NCI-H446 (cell line): ENCODE data around the gene SNX2.
"Not testable (repeated sequence)": the region's sequence is repeated elsewhere in the genome, so short reads cannot be mapped to it uniquely, and the experiment has no call there.

ENCODE experiments used
- DNase-seq, 2 experiments: peaks; one replicate each; lab custom pipeline; 2025; lab: John Stamatoyannopoulos, UW

SNX2 gene, protein sequence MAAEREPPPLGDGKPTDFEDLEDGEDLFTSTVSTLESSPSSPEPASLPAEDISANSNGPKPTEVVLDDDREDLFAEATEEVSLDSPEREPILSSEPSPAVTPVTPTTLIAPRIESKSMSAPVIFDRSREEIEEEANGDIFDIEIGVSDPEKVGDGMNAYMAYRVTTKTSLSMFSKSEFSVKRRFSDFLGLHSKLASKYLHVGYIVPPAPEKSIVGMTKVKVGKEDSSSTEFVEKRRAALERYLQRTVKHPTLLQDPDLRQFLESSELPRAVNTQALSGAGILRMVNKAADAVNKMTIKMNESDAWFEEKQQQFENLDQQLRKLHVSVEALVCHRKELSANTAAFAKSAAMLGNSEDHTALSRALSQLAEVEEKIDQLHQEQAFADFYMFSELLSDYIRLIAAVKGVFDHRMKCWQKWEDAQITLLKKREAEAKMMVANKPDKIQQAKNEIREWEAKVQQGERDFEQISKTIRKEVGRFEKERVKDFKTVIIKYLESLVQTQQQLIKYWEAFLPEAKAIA

DNA sequence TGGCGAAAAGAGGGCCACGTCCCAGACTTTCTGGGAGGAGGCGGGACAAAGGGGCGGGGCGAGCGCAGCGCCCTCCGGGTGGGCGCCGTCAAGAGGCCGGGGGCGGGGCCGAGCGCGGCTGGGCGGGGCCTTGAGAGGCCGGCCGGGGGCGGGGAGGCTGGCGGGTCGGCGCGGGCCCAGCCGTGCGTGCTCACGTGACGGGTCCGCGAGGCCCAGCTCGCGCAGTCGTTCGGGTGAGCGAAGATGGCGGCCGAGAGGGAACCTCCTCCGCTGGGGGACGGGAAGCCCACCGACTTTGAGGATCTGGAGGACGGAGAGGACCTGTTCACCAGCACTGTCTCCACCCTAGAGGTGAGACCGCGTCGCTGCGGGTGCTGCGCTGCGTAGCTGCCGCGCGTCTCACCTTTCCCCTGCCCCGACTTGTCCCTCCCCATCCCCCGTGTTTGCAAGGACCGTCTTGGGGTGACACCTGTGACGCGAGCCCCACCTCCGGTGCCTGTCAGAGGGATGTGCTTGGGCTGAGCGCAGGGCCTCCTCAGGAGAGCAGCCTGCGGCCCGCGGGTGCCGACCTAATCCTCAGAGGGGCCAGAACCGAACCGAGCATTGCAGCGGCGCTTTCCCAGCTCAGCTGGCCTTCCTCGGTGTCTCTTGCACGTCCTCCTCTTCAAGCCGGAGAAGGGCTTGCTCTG, at the start of gene SNX2:
Gene SNX2, plus strand, starts transcription at position 220 of the 689 bp plus-strand sequence. Its CDS starts 24 bp downstream, at position 244.
- peak; percentile 70 to 93 for DNase-seq

DNA sequence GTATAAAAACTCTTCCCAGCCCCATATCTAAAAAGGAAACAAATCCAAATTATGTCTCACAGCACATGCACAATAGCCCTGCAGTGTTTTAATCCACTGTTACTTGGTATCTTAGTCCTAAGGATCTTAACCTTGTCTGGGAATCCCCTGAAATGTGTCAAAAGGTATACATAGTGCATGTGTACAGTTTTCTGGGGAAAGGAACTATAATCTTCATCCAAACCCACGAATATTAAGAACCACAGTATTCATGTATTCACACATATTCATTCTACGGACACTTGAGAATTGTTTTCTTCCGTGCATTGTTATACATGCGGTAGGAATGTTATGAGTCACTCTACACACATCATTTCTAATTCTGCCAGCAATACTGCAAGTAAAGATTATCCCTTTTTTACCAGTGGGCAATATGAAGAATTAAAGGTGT, 47.8 kb upstream of the SNX2 start:
- no peak for DNase-seq

DNA sequence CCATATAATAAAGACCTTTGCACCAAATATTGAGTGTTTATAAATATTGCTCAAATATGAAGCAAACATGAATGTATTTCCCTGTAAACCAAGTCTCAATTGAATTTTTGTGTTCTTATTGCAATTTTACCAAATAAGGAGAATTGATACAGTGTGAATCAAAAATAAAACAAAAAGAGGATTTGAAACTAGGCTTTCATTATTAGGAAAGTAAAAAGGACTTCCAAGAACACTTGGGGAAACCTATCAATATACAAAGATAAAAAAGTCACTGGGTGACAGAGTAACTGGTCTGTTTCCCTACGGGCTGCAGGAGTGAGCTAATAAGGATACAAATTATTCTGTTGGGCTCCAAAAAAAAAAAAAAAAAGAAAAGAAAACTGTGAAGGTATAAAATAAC, 44.8 kb upstream of the SNX2 start:
- DNase-seq, result no peak

DNA sequence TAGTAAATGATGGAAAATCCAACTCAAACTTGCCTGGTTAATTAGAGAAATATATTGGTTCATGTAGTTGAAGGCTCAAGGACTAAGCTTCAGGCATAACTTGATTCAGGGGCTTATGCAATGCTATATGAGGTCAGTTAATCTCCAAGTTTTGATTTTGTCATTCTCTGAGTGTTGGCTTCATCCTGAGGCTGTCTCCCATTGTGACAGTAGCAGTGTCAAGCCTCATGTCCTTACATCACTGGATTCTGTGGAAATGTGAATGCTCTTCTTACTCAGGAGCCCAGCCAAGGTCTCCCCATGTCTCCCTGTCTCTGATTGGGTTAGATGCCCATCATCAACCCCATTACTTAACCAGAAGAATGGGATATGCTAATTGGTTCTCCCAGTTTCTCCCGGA, 44.4 kb upstream of the SNX2 start:
- DNase-seq, result no peak

DNA sequence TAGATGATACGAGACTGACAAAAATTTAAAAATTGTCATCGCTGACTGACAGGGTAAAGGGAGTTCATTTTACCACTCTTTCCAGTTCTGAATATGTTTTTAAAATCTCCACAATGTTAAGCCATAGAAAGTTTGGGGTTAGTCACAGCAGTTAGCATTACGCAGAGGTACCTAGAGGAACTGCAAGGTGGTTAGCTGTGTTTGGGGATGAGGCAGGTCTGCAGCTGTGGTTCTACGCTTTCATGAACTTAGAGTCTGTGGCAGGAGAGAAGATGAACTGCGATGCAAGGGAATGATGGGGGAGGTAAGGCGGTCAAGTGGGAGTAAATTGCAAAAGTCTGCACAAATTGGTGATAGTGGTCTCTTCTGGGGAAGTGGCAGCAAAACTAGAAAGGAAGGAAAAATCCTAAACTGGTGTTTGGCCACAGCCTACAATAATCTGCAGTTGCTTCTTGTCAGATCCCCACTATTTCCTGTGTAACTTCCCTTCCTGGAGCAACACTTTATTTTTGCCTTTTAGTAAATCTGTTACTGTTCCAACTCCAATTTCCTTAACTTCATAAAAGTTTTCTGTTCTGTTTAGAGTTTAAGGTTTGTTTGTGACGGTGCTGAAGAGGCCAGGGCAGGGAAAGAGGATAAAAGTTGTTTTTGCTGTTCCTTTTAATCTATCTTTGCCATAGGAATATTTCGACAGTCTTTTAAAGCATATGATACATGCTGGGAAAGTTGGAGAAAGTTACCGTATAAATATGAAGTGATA, 38.6 kb upstream of the SNX2 start:
- no peak for DNase-seq

DNA sequence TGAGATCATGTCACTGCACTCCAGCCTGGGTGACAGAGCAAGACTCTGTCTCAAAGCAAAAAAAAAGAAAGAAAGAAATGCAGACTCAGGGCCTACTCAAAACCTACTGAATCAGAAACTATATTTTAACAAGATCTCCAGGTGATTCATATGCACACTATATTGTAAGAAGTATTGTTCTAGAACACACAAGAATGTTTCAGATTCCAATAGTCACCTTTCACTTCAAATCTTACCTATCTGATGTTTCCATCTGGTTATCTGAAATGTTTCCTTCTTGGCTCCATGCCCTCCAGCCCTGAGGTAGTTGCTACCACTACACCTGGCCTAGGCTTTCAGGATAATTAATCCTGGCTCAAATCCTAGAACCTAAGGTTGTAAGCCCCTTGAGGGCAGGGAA, 36.8 kb upstream of the SNX2 start:
- no peak for DNase-seq

DNA sequence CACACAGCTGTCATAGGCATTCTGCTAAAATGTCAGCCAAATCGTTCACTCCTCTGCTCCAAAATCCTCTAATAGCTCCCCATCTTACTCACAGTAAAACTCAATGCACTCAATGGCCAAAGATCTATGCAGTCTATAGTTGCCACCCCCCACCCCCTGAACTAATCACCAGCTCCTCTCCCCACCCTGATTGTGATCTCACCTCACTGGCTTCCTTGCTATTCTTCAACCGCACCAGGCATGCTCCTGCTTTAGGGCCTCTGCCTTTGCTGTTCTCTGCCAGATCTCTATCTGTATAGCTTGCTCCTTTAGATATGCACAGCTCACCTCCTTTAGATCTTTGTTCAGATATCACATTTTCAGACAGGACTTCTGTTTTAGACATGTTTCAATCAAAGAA, 33.2 kb upstream of the SNX2 start:
- DNase-seq, result no peak

DNA sequence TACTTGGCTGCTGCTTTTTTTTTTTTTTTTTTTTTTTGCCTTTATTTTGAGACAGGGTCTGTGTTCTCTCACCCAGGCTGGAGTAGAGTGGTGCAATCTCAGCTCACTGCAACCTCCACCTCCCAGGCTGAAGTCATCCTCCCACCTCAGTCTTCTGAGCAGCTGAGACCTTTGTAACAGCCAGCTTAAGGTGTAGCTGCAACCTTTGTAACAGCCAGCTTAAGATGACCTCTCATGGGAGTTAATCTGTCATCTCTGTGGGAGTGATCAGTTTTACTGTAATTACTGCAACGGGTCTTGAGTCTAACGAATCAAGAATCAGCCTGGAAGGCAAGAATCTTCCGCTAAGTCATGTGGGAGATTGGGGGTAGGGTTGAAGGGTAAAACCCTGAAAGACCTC, 31.6 kb upstream of the SNX2 start:
- DNase-seq, result no peak

DNA sequence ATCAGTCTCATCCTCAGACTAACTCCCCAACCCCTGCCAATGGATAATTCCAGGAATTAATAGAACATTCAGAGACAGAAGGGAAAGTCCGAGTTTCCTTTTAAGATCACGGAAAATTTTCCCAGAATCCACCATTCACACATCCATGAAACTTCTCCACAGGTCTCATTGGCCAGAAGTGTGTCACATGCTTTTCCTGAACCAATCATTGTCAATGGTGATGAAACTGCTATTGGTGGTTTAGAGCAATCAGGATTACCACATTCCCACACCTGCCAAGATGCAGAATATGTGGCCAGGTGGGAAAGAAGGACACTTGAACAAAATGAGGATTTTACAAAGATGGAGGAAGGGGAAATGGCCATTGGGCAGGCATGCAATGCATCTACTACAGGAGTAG, 29.3 kb upstream of the SNX2 start:
- DNase-seq, result no peak

DNA sequence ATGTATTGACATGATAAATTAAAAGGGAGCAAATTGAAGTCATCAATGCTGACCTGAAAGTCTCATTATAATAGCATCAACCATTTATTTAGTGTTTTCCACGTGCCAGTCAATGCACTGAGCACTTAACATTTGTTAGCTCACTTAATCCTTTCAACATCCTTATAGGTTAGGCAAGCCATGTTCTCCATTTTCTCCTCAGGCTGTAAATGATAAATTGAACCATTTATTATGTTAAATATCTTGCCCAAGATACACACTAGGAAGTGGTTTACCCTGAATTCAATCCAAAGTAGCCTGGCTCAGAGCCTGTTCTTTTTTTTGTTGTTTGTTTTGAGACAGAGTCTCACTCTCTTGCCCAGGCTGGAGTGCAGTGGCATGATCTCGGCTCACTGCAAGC, 25.0 kb upstream of the SNX2 start:
- no peak for DNase-seq

DNA sequence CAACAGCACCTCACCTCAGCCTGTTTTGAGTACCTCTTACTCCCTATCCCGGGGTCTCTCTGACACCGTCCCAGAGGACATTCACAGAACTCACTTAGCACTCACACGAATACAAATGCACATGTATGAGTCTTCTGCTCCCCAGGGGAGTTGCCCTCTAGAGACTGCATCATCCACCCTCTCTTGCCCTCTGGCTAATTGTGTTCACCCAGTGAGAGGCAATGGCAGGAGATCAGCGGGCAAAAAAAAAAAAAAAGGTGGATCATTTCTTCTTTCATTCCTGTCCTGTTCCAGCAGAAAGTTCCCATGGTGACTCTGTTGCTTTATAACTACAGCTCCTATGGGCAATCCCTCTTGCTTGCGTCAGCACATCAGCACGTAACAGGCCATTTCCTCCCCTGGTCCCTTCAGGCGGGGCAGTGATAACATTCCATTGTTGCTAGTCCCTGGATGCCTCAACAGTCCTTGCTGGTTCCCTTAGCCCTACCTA, 23.5 kb upstream of the SNX2 start:
- DNase-seq, result no peak

DNA sequence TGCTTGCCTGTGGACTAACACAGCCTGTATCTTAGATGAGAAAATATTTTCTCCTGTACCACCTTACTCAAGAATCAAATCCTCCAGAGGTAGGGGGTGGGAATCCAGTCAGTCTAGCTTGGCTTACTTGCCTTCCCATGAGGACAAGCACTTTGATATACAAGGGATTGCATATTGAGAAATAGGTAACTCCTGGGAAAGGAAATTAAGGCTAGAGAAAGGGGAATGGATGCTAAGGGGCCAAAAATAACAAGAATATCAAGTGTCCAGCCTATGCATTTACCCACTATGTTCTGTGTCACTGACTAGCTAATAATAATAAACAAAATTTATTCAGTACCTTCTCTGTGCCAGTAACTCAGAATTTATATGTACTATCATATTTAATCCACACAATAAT, 21.4 kb upstream of the SNX2 start:
- no peak for DNase-seq

DNA sequence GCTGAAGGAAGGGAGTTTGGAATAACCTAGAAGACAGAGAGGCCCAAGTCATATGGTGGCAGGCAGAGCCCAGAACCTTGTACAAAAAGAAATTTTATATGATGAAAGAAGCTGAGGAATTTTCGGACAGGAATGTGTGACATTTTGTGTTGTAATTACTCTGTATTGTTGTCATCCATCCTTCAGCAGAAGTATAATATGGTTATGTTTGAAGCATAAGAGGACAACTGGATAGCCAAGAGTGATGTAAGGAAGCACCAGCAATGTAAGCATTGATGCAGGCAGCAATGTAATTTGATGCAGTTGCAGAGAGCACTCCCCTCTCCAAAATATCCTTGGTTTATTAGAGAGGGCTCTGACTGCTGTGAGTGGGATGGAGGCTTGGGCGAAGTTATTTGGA, 19.1 kb upstream of the SNX2 start:
- no peak for DNase-seq

DNA sequence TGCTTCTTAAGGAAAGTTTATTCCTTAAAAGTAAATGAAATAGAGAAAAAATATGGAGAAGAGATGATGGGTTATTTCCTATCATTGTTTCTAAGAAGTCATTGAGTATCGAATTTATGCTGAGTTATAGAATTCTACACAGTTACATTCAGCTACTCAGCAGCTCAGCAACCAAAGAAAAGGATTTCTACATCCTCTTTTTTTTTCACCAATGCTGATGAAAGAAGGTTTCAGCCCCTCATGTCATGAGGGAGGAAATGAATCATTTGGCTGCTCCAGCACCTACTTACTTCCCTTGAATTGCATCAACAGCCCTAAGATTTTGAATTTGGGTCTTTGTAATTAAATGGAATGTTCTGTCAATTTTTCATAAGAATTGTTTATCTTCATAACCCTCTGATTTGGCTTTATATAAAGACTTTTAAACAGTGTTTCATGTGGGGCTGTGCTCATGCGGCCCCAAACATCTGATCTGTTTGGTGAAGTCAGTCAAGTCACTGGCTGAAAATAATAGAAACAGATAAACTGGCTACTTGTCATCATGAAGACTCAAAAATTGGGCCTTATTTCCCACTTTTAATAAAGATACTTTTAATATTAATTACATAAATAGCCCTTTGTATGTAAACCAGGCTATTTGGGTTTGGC, 18.5 kb upstream of the SNX2 start:
- DNase-seq, result no peak

DNA sequence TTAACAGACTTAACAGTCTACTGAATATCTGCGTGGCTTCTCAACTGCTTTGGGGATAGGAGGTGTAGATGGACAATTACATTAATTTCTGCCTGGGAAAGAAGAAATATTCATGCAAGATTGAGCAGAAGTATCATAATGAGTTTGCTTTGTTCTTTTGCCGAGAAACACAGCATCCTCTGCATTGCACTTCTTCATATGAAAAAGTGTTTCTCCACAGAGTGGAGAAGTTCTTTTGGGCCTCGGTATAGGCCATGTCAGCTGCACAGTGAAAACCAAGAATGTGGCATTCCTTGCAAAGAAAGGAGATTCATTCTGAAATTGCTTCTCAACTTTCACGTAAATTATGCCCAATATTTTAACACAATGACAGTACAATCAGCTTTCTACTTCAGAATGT, 17.6 kb upstream of the SNX2 start:
- DNase-seq, result no peak

DNA sequence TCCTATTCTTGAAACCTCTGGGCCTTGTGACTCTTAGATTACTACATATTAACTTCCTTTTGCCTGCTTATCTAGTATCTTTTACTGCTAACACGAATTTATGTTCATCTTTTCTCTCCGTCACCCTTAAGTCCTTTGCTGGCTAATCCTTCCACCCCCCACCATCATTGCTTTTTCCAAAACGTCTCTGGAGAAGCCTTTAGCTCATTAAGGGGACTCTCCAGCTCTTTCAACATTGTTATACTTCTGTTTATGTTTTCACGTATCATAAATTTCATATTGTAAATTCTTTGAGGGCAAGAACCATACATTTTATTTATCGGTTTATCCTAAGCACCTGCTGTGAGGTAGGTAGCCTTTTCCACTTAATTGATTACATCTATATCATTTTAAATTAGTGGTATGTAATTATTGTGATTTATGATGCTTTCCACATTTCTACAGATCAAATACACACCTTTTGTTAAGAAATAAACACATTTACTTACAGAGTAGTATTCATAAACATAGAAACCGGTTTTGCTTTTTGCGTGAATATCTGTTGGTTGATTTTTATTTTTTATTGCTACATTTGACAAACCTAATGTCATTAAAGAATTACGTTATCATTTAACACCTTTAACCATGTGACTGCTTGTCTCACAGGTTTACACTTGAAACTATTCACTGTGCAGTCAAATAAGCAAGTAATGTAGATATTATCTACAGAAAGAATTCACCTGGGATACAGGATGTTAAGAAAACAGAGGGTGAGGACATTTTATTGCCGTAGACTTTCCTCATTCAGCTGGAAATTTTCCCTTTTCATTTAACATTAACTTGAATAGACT, 15.4 kb upstream of the SNX2 start:
- DNase-seq, result no peak

DNA sequence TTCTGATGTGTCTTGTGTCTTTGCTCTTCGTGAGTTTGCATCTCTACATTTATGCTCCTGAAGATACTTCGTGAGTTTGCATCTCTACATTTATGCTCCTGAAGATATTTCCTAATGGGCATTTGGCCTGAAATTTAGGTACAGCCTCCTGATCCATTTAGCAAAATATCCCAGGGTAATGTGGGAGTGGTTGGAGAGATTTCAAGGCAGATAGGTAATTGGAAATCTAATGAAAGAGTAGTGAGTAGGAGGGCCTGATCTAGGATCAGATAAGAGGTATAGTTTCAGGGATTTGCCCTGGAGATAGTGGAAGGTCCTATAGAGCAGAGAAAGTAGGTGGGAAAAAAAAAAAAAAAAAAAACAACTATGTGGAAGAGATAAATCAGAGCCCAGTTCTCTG, 14.6 kb upstream of the SNX2 start:
- DNase-seq, result no peak

DNA sequence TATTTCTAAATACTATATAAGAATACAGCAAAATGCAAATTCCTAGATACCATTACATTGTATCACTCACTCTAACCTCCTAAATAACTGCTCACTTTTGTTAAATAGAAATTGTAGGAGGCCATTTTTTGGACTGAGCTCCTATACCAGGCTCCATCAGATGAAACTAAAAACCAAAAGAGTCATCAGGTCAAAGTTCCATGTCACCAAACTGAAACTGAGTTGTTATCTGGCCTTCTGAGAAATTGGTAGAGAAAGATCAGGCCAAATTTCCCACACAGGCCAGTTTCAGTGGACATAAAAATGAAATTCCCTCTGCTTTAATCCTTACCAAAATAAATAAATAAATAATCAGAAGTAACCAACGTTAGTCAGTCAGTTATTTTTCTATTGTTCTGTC, 13.8 kb upstream of the SNX2 start:
- no peak for DNase-seq

DNA sequence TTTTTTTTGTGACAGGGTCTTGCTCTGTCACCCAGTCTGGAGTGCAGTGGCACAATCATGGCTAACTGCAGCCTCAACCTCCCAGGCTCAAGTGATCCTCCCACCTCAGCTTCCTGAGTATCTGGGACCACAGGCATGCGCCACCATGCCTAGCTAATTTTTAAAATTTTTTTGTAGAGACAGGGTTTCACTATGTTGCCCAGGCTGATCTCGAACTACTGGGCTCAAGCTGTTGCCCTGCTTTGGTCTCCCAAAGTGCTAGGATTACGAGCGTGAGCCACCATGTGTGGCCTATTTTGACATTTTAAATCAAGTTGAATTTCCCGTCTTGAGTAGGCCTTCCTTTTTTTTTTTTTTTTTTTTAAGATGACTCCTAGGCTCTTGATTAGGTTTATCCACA, 13.0 kb upstream of the SNX2 start:
- DNase-seq, result not testable (repeated sequence)

DNA sequence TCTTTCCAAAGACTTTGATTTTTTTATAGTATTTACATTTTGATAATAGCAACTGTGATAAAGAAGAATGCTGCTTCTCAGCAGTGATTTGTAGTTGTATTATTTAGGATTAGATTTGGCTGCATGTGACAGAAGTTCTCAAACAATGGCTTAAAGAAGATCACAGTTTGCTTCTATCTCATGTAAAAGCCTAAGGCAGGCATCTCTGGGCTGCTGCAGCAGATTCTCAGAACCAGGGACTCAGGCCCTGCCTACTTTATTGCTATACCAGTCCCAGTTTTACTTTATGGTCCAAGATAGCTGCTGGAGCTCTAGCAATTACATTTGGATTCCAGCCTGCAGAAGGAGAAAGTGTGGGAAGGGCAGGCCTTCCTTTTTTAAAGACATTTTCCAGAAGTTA, 8.8 kb upstream of the SNX2 start:
- DNase-seq, result no peak

DNA sequence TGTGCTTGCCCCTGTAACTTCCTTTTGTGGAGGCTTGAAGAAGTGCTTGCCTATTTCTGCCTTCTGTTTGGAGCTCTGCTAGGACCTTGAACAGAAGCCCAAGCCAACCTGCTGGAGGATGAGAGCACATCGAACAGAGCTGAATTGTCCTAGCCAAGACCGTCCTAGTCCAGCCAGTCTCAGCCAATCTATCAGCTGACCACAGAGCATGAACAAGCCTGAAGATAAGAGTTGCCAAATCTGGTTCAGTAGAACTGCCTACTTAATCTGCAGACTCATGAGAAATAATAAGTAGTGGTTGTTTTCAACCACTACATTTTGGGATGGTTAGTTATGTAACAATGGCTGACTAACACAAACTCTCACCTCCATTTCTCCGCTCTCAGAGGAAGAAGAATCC, 4.4 kb upstream of the SNX2 start:
- no peak for DNase-seq
